Activated T-cell treated with anti-CD3 and anti-CD28 coated beads, Interleukin-2, amount 50 U/mL, for 72 hours (primary cell): ENCODE measurements around the gene PRR15L. TPM values are rescaled to one million over a fixed set of nuclear protein-coding genes. Genes with fewer than 3 reads are reported as not detected.
"Not testable (repeated sequence)": the region's sequence is repeated elsewhere in the genome, so short reads cannot be mapped to it uniquely, and the experiment has no call there.

Source experiments
- ATAC-seq, 2 donors: fragments of 150-1000 bp; cut with Tn5 transposase; replicated peaks in 1 of 2; 2 replicates each; pipeline ENCODE4 v1.10.0; 2021; ENCODE audit warnings: moderate library complexity in 2 of 2, mild to moderate bottlenecking in 1 of 2
- DNase-seq, 2 donors: peaks; one replicate each; pipeline ENCODE4 v3.0.0; 2021 to 2022; ENCODE audit warnings: mixed read lengths in 1 of 2
- H3K27ac Mint-ChIP-seq: one replicate; pipeline ENCODE4 v1.8.0; 2022; ENCODE audit warnings: mild to moderate bottlenecking, moderate library complexity, mixed read lengths
- H3K27me3 Mint-ChIP-seq: one replicate; pipeline ENCODE4 v1.8.0; 2022; ENCODE audit warnings: low read depth, mixed read lengths
- H3K36me3 Mint-ChIP-seq, 2 donors: one replicate each; pipeline ENCODE4 v1.8.0; 2022; ENCODE audit warnings: mixed read lengths in 2 of 2, mild to moderate bottlenecking in 1 of 2; ENCODE audit not compliant: insufficient read depth in 2 of 2
- H3K4me1 Mint-ChIP-seq: one replicate; pipeline ENCODE4 v1.8.0; 2022; ENCODE audit warnings: low read depth, mixed read lengths
- H3K4me3 Mint-ChIP-seq, 2 donors: one replicate each; pipeline ENCODE4 v1.8.0; 2022; ENCODE audit warnings: mild to moderate bottlenecking in 2 of 2, mixed read lengths in 2 of 2, moderate library complexity in 2 of 2
- H3K9me3 Mint-ChIP-seq, 2 donors: one replicate each; pipeline ENCODE4 v1.8.0; 2022; ENCODE audit warnings: mixed read lengths in 2 of 2
- total RNA-seq, 2 donors: library from RNA; stranded (reverse); gene quantifications; one replicate each; pipeline ENCODE4 v1.2.3, GENCODE V29; 2022

PRR15L gene
- total RNA-seq, 2 donors from 2014 or later, result not detected

DNA sequence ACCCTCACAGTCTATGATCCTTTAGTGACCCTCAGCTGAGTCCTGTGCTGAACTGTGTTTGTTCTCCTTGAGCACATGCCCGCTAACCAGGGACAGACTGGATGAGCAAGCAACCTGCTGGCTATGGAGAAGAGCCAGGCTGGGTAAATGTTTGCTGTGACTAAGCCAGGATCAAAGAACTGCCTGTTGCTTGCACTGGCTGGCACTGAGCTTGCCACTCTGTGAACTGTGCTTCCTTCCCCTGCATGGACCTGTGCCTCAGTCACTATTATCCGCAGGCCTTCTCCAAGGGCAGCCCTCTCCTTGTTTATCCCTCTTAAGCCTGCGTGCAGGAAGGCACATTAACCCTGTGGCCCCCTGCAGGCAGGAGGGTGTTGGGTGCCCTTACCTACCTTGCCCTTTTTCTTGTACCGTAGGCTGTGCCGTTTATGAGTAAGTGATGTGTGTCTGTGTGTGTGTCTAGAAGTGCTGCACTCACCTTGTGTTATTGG lies 8.9 kb downstream of the PRR15L start:
- H3K4me1 Mint-ChIP-seq, result peaks cover 52% of the 10 kb centered on the region
- ATAC-seq, result peak; percentile 14 to 17
- no peak overlapping the region for H3K27ac Mint-ChIP-seq

DNA sequence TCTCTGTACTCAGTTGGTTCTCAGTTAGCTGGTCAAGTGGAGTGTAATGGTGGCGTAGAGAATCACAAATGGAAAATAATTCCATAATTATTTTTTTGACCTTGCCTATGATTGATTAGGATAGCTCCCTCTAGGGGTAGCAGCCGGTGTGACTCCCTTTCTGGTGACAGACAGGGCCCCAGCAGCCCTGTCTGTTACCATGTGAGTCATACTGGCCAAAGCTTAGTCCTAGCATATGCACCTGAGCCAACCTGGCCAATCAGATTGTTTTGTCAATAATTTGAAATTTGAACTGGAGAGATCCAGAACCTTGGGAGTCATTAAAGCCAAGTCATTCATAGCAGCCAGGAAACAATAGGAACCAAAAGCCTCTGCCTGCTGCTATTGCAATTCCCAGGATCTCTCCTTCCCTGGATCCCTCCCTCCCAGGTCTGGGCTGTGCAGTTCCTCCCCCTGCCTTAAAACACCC lies 10.7 kb downstream of the PRR15L start:
- no peaks in the 10 kb centered on the region for H3K27me3 Mint-ChIP-seq

More for the DNA sequence above, 8.9 kb downstream of the PRR15L start:
- H3K4me3 Mint-ChIP-seq, result no peak overlapping the region
- H3K9me3 Mint-ChIP-seq, result no peaks in the 10 kb centered on the region
- no peaks in the 10 kb centered on the region for H3K27me3 Mint-ChIP-seq
- no peak for DNase-seq
- peaks cover 2% of the 10 kb centered on the region in 2 donors for H3K36me3 Mint-ChIP-seq

DNA sequence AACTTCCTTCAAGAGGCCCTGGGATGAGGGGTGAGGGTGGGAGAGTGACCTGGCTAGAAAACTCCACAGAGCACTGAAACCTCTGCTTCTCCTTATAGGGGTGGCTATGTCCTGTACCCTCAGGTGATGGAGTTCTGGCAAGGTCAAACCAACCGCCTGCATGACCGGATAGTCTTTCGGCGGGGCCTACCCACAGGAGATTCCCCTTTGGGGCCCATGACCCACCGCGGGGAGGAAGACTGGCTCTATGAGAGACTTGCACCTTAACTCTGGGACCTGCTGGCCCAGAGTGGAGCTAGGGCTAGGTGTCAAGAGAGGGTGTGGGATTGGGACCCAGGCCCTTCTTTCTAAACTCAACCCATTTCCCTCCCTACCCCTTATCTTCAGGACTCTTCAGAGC lies 11.2 kb downstream of the PRR15L start:
- Mint-ChIP-seq H3K4me3 (no peak overlapping the region), H3K9me3 (no peaks in the 10 kb centered on the region), H3K4me1 (peaks cover 74% of the 10 kb centered on the region), H3K36me3 (peaks cover 2 to 4% of the 10 kb centered on the region in 2 donors), H3K27ac (peak overlapping the region; percentile 91), H3K27me3 (no peaks in the 10 kb centered on the region)
- peak; percentile 2 to 7 for ATAC-seq
- no peak for DNase-seq

More for the DNA sequence above, 10.7 kb downstream of the PRR15L start:
- H3K27ac Mint-ChIP-seq, result peak overlapping the region; percentile 91
- H3K4me1 Mint-ChIP-seq, result peaks cover 70% of the 10 kb centered on the region
- ATAC-seq, result peak; percentile 88 to 89
- H3K4me3 Mint-ChIP-seq, result no peak overlapping the region
- no peaks in the 10 kb centered on the region for H3K9me3 Mint-ChIP-seq
- H3K36me3 Mint-ChIP-seq, result peaks cover 2% of the 10 kb centered on the region in 2 donors
- DNase-seq, result peak; percentile 77 to 83

DNA sequence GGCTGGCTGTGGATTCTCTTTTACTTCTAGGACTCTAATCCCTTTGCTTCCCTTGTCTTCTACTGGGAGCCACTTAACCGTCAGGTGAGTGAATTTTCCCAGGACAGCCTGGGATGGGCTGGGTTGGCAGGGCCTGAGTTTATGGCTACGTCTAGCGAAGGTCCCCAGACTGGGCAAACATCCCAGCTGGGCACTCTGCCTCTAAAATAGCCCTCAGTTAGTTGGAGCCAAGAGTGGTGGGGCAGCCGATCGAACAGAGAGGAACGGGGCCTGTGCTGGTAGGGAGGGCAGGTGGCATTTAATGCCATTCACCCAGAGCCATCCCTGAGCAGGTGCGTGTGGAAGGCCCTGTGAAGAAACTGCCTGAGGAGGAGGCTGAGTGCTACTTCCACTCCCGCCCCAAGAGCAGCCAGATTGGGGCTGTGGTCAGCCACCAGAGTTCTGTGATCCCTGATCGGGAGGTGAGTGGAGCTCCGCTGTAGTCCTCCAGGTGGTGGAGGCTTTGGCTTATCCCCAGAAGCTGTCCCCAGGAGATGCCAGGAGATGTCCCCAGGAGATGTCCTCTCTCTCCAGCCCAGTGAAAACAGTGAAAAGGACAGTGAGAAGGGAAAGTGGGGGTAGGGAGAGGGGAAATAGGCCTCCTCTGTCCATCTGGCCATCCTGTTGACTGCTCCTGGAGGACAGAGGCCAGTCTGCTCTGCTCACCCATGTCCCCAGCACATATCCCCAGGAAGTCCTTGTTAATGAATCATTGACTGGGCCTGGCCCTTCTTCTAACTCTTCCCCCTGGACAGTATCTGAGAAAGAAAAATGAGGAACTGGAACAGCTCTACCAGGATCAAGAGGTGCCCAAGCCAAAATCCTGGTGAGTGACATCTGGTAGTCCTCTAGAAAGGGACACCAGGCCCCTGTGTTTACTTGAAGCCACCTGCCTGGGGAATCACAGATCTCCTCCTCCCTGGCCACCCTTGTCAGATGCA lies 11.9 kb downstream of the PRR15L start:
- H3K9me3 Mint-ChIP-seq, result peaks cover 2 to 4% of the 10 kb centered on the region in 2 donors
- H3K27ac Mint-ChIP-seq, result peak overlapping the region; percentile 13
- H3K36me3 Mint-ChIP-seq, result peaks cover 4 to 7% of the 10 kb centered on the region in 2 donors
- H3K4me1 Mint-ChIP-seq, result peaks cover 80% of the 10 kb centered on the region
- ATAC-seq, result no peak
- peak overlapping the region; percentile 14 to 22 for H3K4me3 Mint-ChIP-seq
- H3K27me3 Mint-ChIP-seq, result no peaks in the 10 kb centered on the region
- no peak for DNase-seq

DNA sequence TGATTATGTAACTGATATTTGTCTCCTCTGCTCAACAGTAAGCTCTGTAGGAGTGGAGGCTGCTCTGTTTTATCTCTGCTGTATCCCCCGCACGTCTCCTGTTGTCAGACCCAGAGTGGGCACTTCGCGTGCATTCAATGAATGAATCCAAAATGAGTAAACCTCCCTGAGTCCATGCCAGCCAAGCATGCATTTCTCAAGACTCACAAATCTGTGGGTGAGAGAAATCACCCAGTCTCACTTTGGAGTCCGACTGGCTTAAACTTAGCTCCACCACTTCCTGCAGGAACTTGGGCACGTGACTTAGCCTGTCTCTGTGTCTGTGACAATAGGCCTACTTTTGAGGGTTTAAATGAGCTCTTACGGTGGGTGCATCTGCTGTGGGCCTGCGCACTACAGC lies 12.6 kb downstream of the PRR15L start:
- DNase-seq, result no peak
- no peak for ATAC-seq
- Mint-ChIP-seq H3K9me3 (peaks cover 2 to 4% of the 10 kb centered on the region in 2 donors), H3K27ac (peak overlapping the region; percentile 13), H3K36me3 (peaks cover 4 to 7% of the 10 kb centered on the region in 2 donors), H3K4me1 (peaks cover 87% of the 10 kb centered on the region), H3K4me3 (peak overlapping the region; percentile 14 to 25), H3K27me3 (no peaks in the 10 kb centered on the region)

DNA sequence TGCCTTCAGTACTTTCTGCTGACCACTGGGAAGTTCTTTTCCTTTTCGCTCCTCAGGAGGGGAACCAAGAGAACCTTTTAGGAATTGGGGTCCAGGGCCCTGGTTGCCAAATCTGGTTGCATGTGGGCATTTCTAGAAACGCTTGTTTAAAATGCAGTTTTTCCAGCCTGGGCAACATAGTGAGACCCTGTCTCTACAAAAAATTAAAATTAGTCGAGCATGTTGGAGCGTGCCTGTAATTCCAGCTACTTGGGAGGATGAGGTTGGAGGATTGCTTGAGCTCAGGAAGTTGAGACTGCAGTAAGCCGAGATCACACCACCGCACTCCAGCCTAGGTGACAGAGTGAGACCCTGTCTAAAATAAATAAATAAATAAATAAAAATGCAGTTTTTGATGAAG lies 15.1 kb downstream of the PRR15L start:
- Mint-ChIP-seq H3K4me1 (peaks cover 87% of the 10 kb centered on the region), H3K36me3 (peaks cover 3 to 7% of the 10 kb centered on the region in 2 donors), H3K27ac (no peak overlapping the region), H3K27me3 (no peaks in the 10 kb centered on the region), H3K4me3 (peak overlapping the region; percentile 91 to 95), H3K9me3 (peaks cover 2 to 4% of the 10 kb centered on the region in 2 donors)
- DNase-seq (no peak), ATAC-seq (no peak)

DNA sequence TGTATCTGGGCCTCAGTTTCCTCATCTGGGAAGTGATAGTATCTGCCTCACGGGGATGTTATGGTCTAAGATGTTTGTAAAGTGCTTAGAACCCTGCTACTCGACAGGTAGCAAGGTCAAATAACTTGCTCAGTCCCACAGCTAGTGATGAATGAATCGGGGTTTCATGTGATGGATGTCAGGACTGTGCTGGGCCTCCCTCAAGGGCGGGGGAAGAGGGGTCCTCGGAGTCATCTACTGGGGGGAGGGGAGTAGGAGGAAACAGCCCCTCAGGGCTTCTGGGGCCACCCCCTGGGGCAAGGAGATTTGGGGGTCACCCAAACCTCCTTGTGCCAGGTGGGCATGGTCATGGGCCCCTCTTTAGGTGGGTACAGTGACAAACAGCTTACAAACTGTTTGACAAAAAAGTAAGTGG lies 15.6 kb downstream of the PRR15L start:
- ATAC-seq (no peak), DNase-seq (peak in 1 of 2 donors; percentile 24)
- Mint-ChIP-seq H3K27ac (peak overlapping the region; percentile 86), H3K9me3 (peaks cover 2 to 4% of the 10 kb centered on the region in 2 donors), H3K4me1 (peaks cover 84% of the 10 kb centered on the region), H3K27me3 (no peaks in the 10 kb centered on the region), H3K36me3 (peaks cover 3 to 5% of the 10 kb centered on the region in 2 donors), H3K4me3 (peak overlapping the region; percentile 91 to 95)

DNA sequence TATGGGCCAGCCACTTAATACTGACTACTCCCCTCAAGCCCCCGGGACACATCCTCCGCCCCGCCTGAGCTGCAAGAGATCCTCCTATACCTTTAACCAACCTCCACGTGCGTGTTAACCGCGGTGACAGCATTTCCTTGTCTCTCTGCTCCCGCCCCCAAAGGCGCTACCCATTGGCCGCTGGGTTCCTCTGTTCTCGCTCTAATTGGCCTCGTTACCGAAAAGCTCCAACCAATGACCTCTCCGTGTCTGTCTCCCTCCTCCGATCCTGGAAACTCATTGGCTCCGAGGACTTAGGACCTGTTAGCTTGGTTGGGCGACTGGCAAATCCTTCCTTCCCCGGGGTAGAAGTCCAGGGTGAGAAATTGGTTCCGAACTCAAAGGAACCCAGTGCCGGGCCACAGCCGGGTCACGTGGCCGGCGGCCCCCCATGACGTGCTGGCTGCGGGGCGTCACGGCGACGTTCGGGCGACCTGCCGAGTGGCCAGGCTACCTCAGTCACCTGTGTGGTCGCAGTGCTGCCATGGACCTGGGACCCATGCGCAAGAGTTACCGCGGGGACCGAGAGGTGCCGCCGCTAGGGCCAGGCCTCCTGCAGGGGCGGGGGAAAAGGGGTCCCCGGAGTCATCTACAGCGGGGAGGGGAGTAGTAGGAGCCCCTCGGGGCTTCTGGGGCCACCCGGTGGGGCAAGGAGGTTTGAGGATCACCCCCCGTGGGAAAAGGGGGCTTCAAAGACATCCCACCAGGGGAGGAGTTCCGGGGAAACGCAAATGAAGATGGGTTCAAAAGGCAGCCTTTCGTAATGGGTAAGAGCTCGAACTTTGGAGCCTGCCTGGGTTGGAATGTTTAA lies 16.2 kb downstream of the PRR15L start, which contains the start of gene PNPO:
Gene PNPO, plus strand, starts transcription at position 326 of the 850 bp plus-strand sequence. Its CDS starts 105 bp downstream, at position 431.
- H3K4me1 Mint-ChIP-seq, result peaks cover 84% of the 10 kb centered on the region
- DNase-seq (peak; percentile 93 to 96), ATAC-seq (peak; percentile 96)
- peaks cover 2 to 4% of the 10 kb centered on the region in 2 donors for H3K9me3 Mint-ChIP-seq
- peak within 1 kb of the TSS; percentile 86 for H3K27ac Mint-ChIP-seq
- H3K36me3 Mint-ChIP-seq, result peaks cover 3 to 5% of the 10 kb centered on the region in 2 donors
- H3K27me3 Mint-ChIP-seq, result no peaks in the 10 kb centered on the region
- peak within 1 kb of the TSS; percentile 91 to 95 for H3K4me3 Mint-ChIP-seq

DNA sequence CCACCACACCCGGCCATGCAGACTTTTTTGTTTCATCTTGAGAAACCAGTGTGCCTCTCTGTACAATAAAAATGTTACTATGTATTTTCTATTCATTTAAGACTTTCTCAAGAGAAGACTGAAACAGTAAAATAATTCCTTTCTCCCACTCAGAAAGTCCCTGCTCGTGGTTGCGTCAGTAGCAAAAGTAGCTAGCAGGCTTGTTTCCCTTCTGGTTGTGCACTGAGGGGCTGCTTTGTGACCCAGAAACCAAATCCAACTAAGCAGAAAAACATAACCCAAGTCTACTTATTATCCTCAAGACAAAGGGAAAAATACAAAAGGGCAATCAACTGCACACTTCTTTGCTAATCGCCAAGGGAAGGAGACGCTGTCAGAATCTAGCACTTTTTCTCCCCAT lies 19.7 kb downstream of the PRR15L start:
- no peak overlapping the region for H3K27ac Mint-ChIP-seq
- peak overlapping the region in 1 of 2 donors; percentile 31 for H3K4me3 Mint-ChIP-seq
- peak in 1 of 2 donors; percentile 11 for DNase-seq
- H3K36me3 Mint-ChIP-seq, result peaks cover 3 to 5% of the 10 kb centered on the region in 2 donors
- no peaks in the 10 kb centered on the region for H3K27me3 Mint-ChIP-seq
- peaks cover 51% of the 10 kb centered on the region for H3K4me1 Mint-ChIP-seq
- H3K9me3 Mint-ChIP-seq, result peaks cover 2 to 4% of the 10 kb centered on the region in 2 donors
- no peak for ATAC-seq

DNA sequence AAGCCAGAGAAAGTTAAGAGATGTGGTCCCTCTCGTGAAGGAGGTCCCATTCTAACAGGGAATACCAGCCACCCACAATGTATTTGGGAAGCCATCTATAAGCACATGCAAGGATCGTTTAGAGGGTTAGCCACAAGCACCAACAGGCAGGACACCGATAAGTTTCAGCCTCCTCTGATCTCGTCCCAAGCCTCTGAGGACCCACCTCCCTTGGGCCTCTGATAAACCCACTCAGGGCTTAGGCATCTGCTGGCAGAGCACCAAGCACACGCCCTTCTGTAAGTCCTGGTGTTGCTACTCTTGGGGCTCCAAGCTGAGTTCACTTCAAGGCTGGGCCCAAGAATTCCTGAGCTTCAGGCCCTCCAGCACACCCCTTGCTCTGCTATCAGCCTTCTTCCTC lies 21.7 kb downstream of the PRR15L start:
- no peak for ATAC-seq
- no peak overlapping the region for H3K4me3 Mint-ChIP-seq

DNA sequence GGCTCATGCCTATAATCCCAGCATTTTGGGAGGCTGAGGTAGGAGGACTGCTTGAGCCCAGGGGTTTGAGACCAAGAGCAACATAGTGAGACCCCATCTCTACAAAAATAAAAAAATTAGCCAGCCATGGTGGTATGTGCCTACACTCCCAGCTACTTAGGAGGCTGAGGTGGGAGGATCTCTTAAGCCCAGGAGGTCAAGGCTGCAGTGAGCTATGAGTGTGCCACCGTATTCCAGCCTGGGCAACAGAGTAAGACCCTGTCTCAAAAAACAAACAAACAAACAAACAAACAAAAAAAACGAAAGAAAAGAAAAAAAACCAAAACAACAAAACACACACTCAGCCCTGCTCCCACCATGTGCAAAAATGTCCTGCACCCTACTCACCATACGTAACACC lies 22.2 kb downstream of the PRR15L start:
- ATAC-seq, DNase-seq, H3K36me3 Mint-ChIP-seq, H3K9me3 Mint-ChIP-seq, H3K27ac Mint-ChIP-seq, H3K4me3 Mint-ChIP-seq, H3K27me3 Mint-ChIP-seq: not testable (repeated sequence)
- peaks cover 27% of the 10 kb centered on the region for H3K4me1 Mint-ChIP-seq

More for the DNA sequence above, 21.7 kb downstream of the PRR15L start:
- no peak overlapping the region for H3K27ac Mint-ChIP-seq
- H3K27me3 Mint-ChIP-seq, result no peaks in the 10 kb centered on the region
- H3K9me3 Mint-ChIP-seq, result peaks cover 0 to 2% of the 10 kb centered on the region in 2 donors
- no peak for DNase-seq
- H3K36me3 Mint-ChIP-seq, result no peaks in the 10 kb centered on the region
- H3K4me1 Mint-ChIP-seq, result peaks cover 32% of the 10 kb centered on the region

DNA sequence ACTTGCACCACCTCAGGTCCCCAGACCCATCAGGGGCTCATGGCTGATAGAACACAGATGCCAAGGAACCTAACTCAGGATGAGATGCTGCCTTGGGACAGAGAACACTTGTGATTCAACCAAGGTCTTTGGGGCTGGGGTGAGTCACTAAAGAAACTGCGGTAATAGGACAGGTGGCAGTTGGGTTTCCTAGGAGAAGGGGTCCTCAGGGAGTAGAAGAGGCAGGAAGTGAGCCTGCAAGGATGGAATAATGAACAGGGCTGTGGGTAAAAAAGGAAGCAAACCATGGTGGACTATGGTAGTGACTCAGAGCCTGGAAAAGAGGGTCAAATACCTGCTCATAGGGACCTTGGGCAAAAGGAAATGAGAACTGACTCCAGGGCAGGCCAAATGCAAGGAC lies 22.8 kb downstream of the PRR15L start:
- ATAC-seq (no peak), DNase-seq (no peak)
- no peak overlapping the region for H3K27ac Mint-ChIP-seq
- no peaks in the 10 kb centered on the region for H3K27me3 Mint-ChIP-seq
- no peaks in the 10 kb centered on the region for H3K36me3 Mint-ChIP-seq
- peaks cover 21% of the 10 kb centered on the region for H3K4me1 Mint-ChIP-seq
- H3K9me3 Mint-ChIP-seq, result no peaks in the 10 kb centered on the region
- H3K4me3 Mint-ChIP-seq, result no peak overlapping the region
